ENCODE results near the gene PLXDC1.

PLXDC1 gene

GRCh38 chr17:39183045-39183444, 31.6 kb upstream of the PLXDC1 start:
- H3K36me3 ChIP-seq (ENCODE audit: control insufficient read depth in 2 of 2, insufficient read depth in 1 of 2, low read length in 2 of 2), result peaks cover 50 to 68% of the 10 kb centered on the region in 2 experiments
- TF ChIP-seq PRDM6 (tag by site-specific recombination; IDR thresholded peaks at IDR 0.05) (no peak), ZNF19 (tag by site-specific recombination; IDR thresholded peaks at IDR 0.05; ENCODE audit: low read depth) (no peak), ZNF514 (tag by site-specific recombination; IDR thresholded peaks at IDR 0.05) (no peak), ZNF133 (tag by site-specific recombination; IDR thresholded peaks at IDR 0.05) (no peak), ZNF16 (tag by site-specific recombination; IDR thresholded peaks at IDR 0.05; ENCODE audit: low read depth) (no peak), GLI4 (tag by site-specific recombination; IDR thresholded peaks at IDR 0.05) (no peak), ZNF174 (tag by site-specific recombination; IDR thresholded peaks at IDR 0.05) (no peak), EGR2 (tag by site-specific recombination; IDR thresholded peaks at IDR 0.05; ENCODE audit: low read depth) (peak; percentile 72), ZFHX2 (tag by site-specific recombination; conservative IDR thresholded peaks at IDR 0.05) (peak; percentile 53), BCL11A (tag by site-specific recombination; IDR thresholded peaks at IDR 0.05; ENCODE audit: low read depth) (no peak), ZNF585B (tag by site-specific recombination; IDR thresholded peaks at IDR 0.05) (no peak)
- H3K9me3 ChIP-seq (ENCODE audit: control insufficient read depth, insufficient read depth, low read depth, low read length), result no peaks in the 10 kb centered on the region
- H3K4me3 ChIP-seq (ENCODE audit: low read depth, low read length), result no peak overlapping the region
- H3K4me1 ChIP-seq (ENCODE audit: control insufficient read depth, insufficient read depth, low read length), result 0 out of 2 replicates have a peak, but pooled peaks cover 7% of the 10 kb centered on the region
- no peak overlapping the region for H3K27ac ChIP-seq (ENCODE audit: extremely low read depth, low read depth, low read length)
- POLR2A ChIA-PET, result interaction anchor here (0.7 to 1.3 kb wide), 2 partner anchors 8 to 17 kb away, joined by 3 read pairs; partner anchors contain the start of gene RPL19
- CTCF ChIA-PET, result interaction anchor here (0.6 to 2.9 kb wide), 8 partner anchors 8 to 204 kb away, joined by 3 to 23 read pairs (median 4); no protein-coding TSS in a partner anchor

- Histone ChIP-seq H3K4me3 (ENCODE audit: low read depth, low read length) (no peak overlapping the region), H3K4me1 (ENCODE audit: control insufficient read depth, insufficient read depth, low read length) (0 out of 2 replicates have a peak, but pooled peaks cover 7% of the 10 kb centered on the region), H3K27ac (ENCODE audit: extremely low read depth, low read depth, low read length) (no peak overlapping the region), H3K36me3 (ENCODE audit: control insufficient read depth in 2 of 2, insufficient read depth in 1 of 2, low read length in 2 of 2) (peaks cover 46 to 68% of the 10 kb centered on the region in 2 experiments), H3K9me3 (ENCODE audit: control insufficient read depth, insufficient read depth, low read depth, low read length) (no peaks in the 10 kb centered on the region)
- ChIA-PET CTCF (interaction anchor here (1.3 to 1.4 kb wide), 2 partner anchors 28 to 55 kb away, joined by 3 to 5 read pairs; no protein-coding TSS in a partner anchor), POLR2A (interaction anchor here (0.6 to 1.3 kb wide), 2 partner anchors 9 to 19 kb away, joined by 3 to 6 read pairs; partner anchors contain the start of gene RPL19)
- TF ChIP-seq ZNF169 (tag by site-specific recombination; IDR thresholded peaks at IDR 0.05), result no peak
- TF ChIP-seq ZNF677 (tag by site-specific recombination; IDR thresholded peaks at IDR 0.05), result no peak
- TF ChIP-seq ZBTB6 (tag by site-specific recombination; IDR thresholded peaks at IDR 0.05), result no peak
- TF ChIP-seq ZNF404 (tag by site-specific recombination; IDR thresholded peaks at IDR 0.05), result no peak
- no peak for TF ChIP-seq ZNF16 (tag by site-specific recombination; IDR thresholded peaks at IDR 0.05; ENCODE audit: low read depth)
- TF ChIP-seq ZBTB1 (tag by site-specific recombination; IDR thresholded peaks at IDR 0.05), result no peak
- TF ChIP-seq KLF17 (tag by site-specific recombination; IDR thresholded peaks at IDR 0.05), result no peak
- no peak for TF ChIP-seq TCF7L2 (IDR thresholded peaks at IDR 0.05; ENCODE audit: borderline replicate concordance, low read depth, low read length)
- no peak for TF ChIP-seq HIC1 (tag by site-specific recombination; IDR thresholded peaks at IDR 0.05)
- no peak for TF ChIP-seq REST (tag by site-specific recombination; IDR thresholded peaks at IDR 0.05)
- no peak for TF ChIP-seq ZNF214 (tag by site-specific recombination; IDR thresholded peaks at IDR 0.05; ENCODE audit: borderline replicate concordance)
- TF ChIP-seq ZNF645 (tag by site-specific recombination; IDR thresholded peaks at IDR 0.05), result no peak
- TF ChIP-seq ZNF658 (tag by site-specific recombination; IDR thresholded peaks at IDR 0.05), result no peak
- TF ChIP-seq ZNF501 (tag by site-specific recombination; IDR thresholded peaks at IDR 0.05), result no peak
- no peak for TF ChIP-seq OVOL3 (tag by site-specific recombination; IDR thresholded peaks at IDR 0.05)
Measured at GRCh38 chr17:39181303-39181702, 29.9 kb upstream of the PLXDC1 start.
